Lower leg skin (tissue), 4 donors: Measurements from ENCODE around the gene ATIC. TPM values are rescaled to one million over a fixed set of nuclear protein-coding genes. Genes with fewer than 3 reads are reported as not detected.

ENCODE experiments used
- DNase-seq, 2 donors: peaks; one replicate each; pipeline ENCODE4 v3.0.0-alpha.2; 2019; ENCODE audit warnings: low spot score in 2 of 2
- H3K4me3 ChIP-seq: fragments of 200-600 bp; sonication (generic); 2 replicates; pipeline ENCODE4 v1.5.1; 2017; ENCODE audit warnings: mild to moderate bottlenecking, low read depth; ENCODE audit not compliant: poor library complexity, severe bottlenecking
- POLR2A ChIP-seq, 2 donors: fragments of 450-650 bp; IDR thresholded peaks; one replicate each; pipeline ENCODE4 v1.6.1; 2016 to 2017; ENCODE audit warnings: antibody characterized with exemption in 2 of 2, mild to moderate bottlenecking in 1 of 2, moderate library complexity in 1 of 2
- WGBS, 2 donors: methylation state at CpG; one replicate each; pipeline ENCODE4 v1.1.5; 2018; 5-methylcytosine and 5-hydroxymethylcytosine counted together
- intact Hi-C: fragments of 100-400 bp; cut with DNase I; formaldehyde crosslinking; loops from one replicate; pipeline ENCODE4 v1.15.0; 2023; ENCODE audit warnings: low total_unique reads
- total RNA-seq, 4 donors: library from RNA; depleted of rRNA; stranded (reverse); fragments of >200 nt; gene quantifications; one replicate each; pipeline ENCODE4 v1.1.0, GENCODE V29; 2016
- TF ChIP-seq, protein P1 (sequence below), 3 donors: fragments of 450-650 bp; IDR thresholded peaks; one replicate each; pipeline ENCODE4 v1.5.1; 2016; ENCODE audit warnings: antibody characterized with exemption in 3 of 3, mild to moderate bottlenecking in 3 of 3, moderate library complexity in 2 of 3

The ATIC gene
- total RNA-seq, 4 donors from 2014 or later: 29.7 to 48.6 (median 34.6) TPM

DNA sequence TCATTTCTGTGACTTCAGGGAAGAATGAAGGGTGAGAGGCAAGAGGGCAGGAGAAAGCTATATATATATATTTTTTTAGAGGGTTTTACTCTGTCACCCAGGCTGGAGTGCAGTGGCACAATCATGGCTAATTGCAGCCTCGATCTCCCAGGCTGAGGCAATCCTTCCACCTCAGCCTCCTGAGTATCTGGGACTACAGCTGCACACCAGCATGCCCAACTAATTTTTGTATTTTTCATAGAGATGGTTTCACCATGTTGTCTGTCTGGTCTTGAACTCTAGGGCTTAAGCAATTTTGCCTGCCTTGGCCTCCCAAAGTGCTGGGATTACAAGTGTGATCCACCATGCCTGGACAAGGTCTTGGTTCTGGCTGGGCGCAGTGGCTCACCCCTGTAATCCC is 3.4 kb downstream of the ATIC start:
- 95 to 96% methylated on average over 2 of the region's 2 CpGs for WGBS, 2 donors
- no peak overlapping the region for H3K4me3 ChIP-seq
- intact Hi-C loops: no loop called here
- DNase-seq: no peak
- TF ChIP-seq, protein P1, sequence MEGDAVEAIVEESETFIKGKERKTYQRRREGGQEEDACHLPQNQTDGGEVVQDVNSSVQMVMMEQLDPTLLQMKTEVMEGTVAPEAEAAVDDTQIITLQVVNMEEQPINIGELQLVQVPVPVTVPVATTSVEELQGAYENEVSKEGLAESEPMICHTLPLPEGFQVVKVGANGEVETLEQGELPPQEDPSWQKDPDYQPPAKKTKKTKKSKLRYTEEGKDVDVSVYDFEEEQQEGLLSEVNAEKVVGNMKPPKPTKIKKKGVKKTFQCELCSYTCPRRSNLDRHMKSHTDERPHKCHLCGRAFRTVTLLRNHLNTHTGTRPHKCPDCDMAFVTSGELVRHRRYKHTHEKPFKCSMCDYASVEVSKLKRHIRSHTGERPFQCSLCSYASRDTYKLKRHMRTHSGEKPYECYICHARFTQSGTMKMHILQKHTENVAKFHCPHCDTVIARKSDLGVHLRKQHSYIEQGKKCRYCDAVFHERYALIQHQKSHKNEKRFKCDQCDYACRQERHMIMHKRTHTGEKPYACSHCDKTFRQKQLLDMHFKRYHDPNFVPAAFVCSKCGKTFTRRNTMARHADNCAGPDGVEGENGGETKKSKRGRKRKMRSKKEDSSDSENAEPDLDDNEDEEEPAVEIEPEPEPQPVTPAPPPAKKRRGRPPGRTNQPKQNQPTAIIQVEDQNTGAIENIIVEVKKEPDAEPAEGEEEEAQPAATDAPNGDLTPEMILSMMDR (IDR thresholded peaks at IDR 0.05): no peak
- TF ChIP-seq POLR2A (IDR thresholded peaks at IDR 0.05): no peak

DNA sequence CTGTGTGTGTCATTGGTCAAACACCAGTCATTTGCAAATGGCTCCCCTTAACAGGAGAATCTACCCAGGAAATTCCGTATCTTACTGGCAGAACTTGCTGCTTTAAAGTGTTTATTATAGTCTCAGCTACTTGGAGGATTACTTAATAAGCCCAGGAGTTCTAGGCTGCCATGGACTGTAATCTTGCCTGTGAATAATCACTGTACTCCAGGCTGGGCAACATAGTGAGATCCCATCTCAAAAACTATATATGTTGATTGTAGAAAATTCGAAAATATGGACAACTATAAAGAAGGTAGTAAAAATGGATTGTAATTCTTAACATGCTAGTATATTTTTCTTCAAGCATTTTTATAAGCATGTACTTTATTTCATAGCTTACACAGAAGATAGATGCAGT is 4.5 kb downstream of the ATIC start:
- 85 to 93% methylated on average over 2 of the region's 2 CpGs for WGBS, 2 donors
- DNase-seq: no peak
- H3K4me3 ChIP-seq: no peak overlapping the region
- intact Hi-C loops: no loop called here
- no peak for TF ChIP-seq POLR2A (IDR thresholded peaks at IDR 0.05)
- TF ChIP-seq, protein P1 (IDR thresholded peaks at IDR 0.05): no peak

DNA sequence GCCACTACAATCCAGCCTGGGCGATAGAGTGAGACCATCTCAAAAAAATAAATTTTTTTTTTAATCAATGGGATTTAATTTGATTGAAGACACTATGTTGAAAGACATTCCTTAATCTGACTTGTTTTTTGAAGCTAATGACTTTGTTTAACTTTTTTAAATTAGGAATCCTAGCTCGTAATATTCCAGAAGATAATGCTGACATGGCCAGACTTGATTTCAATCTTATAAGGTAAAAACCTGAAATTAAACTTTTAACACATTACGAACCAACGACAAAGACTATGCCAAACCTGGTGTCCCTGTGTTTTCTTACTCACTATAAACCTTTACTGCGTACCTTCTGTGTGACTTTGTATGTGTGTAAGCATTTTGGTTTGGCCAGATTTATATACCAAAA is 7.6 kb downstream of the ATIC start:
- H3K4me3 ChIP-seq: no peak overlapping the region
- DNase-seq: no peak
- 96 to 98% methylated on average over 5 of the region's 5 CpGs for WGBS, 2 donors
- TF ChIP-seq, protein P1 (IDR thresholded peaks at IDR 0.05): no peak
- no peak for TF ChIP-seq POLR2A (IDR thresholded peaks at IDR 0.05)
- intact Hi-C loops: no loop called here

DNA sequence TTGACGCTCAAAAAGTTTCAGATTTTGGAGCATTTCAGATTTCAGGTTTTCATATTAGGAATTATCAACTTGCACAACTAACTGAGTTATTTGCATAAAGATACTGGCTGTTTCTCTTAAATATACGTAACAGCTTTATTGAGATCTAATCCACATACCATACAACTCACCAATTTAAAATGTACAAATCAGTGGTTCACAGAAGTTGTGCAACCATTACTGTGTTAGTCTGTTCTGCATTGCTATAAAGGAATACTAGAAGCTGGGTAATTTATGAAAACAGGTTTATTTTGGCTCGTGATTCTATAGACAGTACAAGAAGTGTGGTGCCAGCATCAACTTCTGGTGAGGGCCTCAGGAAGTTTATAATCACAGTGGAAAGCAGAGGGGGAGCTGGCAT is 8.2 kb downstream of the ATIC start:
- TF ChIP-seq, protein P1 (IDR thresholded peaks at IDR 0.05): no peak
- TF ChIP-seq POLR2A (IDR thresholded peaks at IDR 0.05): no peak
- 92 to 95% methylated on average over 3 of the region's 3 CpGs for WGBS, 2 donors
- intact Hi-C loops: no loop called here
- H3K4me3 ChIP-seq: no peak overlapping the region
- DNase-seq: no peak

DNA sequence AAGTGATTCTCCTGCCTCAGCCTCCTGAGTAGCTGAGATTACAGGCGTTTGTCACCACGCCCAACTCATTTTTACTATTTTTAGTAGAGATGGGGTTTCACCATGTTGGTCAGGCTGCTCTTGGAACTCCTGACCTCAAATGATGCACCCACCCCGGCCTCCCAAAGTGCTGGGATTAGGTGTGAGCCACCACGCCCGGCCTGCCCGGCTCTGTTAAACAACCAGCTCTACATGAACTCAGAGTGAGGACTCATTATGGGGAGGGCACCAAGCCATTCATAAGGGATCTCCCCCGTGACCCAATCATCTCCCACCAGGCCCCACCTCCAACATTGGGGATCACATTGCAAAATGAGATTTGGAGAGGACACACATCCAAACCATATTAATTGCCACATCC is 8.8 kb downstream of the ATIC start:
- intact Hi-C loops: no loop called here
- DNase-seq: no peak
- WGBS, 2 donors: 94% methylated on average over 7 of the region's 7 CpGs
- TF ChIP-seq, protein P1 (IDR thresholded peaks at IDR 0.05): no peak
- no peak for TF ChIP-seq POLR2A (IDR thresholded peaks at IDR 0.05)
- no peak overlapping the region for H3K4me3 ChIP-seq

DNA sequence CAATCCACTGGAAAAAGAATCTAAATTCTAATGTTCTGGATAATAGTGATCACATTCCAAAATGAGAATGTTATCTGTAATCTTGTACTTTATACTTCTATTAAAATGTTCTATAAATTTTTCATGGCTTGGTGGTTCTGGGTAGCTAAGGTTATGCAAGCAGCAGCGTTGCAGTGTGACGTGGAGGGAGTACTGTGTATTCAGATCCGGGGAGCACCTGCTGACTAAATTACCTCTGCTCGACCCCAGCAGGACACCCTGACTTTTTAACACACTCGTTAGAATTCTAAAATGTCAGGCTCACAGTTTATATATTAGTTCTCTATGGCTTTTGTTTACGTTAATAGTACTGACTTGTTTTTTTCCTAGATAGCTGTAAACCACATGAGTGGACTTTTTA is 13.0 kb downstream of the ATIC start:
- H3K4me3 ChIP-seq: no peak overlapping the region
- TF ChIP-seq, protein P1 (IDR thresholded peaks at IDR 0.05): no peak
- TF ChIP-seq POLR2A (IDR thresholded peaks at IDR 0.05): no peak
- DNase-seq: no peak
- intact Hi-C loops: no loop called here
- WGBS, 2 donors: 78 to 83% methylated on average over 6 of the region's 6 CpGs
